A673 (cell line): ENCODE data around the gene SMAD6.

Experiments used
- CTCF ChIP-seq: fragments of 300-800, 200-600 bp; sonication (generic); conservative IDR thresholded peaks from 2 replicates; pipeline ENCODE4 v1.5.1; 2017; ENCODE audit warnings: low read depth, mild to moderate bottlenecking, antibody characterized with exemption, low read length, moderate library complexity, mixed read lengths
- EZH2 ChIP-seq: fragments of 200-600 bp; sonication (generic); IDR thresholded peaks from 2 replicates; pipeline ENCODE4 v1.6.1; 2017; ENCODE audit warnings: borderline replicate concordance, low read depth, mild to moderate bottlenecking, mixed read lengths, antibody characterized with exemption, low read length; ENCODE audit not compliant: poor library complexity, severe bottlenecking

GRCh38 chr15:66819084-66819483 is 117.0 kb downstream of the SMAD6 start:
- TF ChIP-seq CTCF: no peak
- TF ChIP-seq EZH2: no peak
